ENCODE data around the gene INO80D. TPM values are rescaled to one million over a fixed set of nuclear protein-coding genes. Genes with fewer than 3 reads are reported as not detected.
"Not testable (repeated sequence)": the region's sequence is repeated elsewhere in the genome, so short reads cannot be mapped to it uniquely, and the experiment has no call there.

INO80D gene
- total RNA-seq, 2 experiments from 2014 or later, result 15.6 to 16.4 TPM

GRCh38 chr2:205986334-205986733, 99.6 kb downstream of the INO80D start:
- H3K4me3 Mint-ChIP-seq, H3K4me1 Mint-ChIP-seq, H3K27ac Mint-ChIP-seq, H3K9me3 Mint-ChIP-seq, H3K36me3 Mint-ChIP-seq, DNase-seq, H3K27me3 Mint-ChIP-seq: not testable (repeated sequence)

- DNase-seq, result no peak
- Mint-ChIP-seq H3K27ac (no peak overlapping the region), H3K4me3 (no peak overlapping the region)
These were observed 101.6 kb downstream of the INO80D start for GRCh38 chr2:205984381-205984780.

GRCh38 chr2:205982776-205983327, 103.1 kb downstream of the INO80D start:
- Mint-ChIP-seq H3K4me1 (peaks cover 2% of the 10 kb centered on the region), H3K27ac (no peak overlapping the region), H3K4me3 (no peak overlapping the region), H3K9me3 (no peaks in the 10 kb centered on the region), H3K36me3 (no peaks in the 10 kb centered on the region), H3K27me3 (no peaks in the 10 kb centered on the region)
- no peak for DNase-seq

More at GRCh38 chr2:205984381-205984780, 101.6 kb downstream of the INO80D start:
- Mint-ChIP-seq H3K9me3 (no peaks in the 10 kb centered on the region), H3K4me1 (peaks cover 2% of the 10 kb centered on the region), H3K27me3 (no peaks in the 10 kb centered on the region), H3K36me3 (no peaks in the 10 kb centered on the region)

- not testable (repeated sequence) for H3K9me3 Mint-ChIP-seq, H3K27me3 Mint-ChIP-seq, H3K4me1 Mint-ChIP-seq, H3K4me3 Mint-ChIP-seq, H3K36me3 Mint-ChIP-seq, DNase-seq, H3K27ac Mint-ChIP-seq
These were observed 107.2 kb downstream of the INO80D start for GRCh38 chr2:205978728-205979127.

GRCh38 chr2:205977699-205978098, 108.3 kb downstream of the INO80D start:
- not testable (repeated sequence) for H3K27ac Mint-ChIP-seq, H3K4me1 Mint-ChIP-seq, H3K27me3 Mint-ChIP-seq, H3K36me3 Mint-ChIP-seq, H3K9me3 Mint-ChIP-seq, H3K4me3 Mint-ChIP-seq, DNase-seq

GRCh38 chr2:205976934-205977659, 108.9 kb downstream of the INO80D start:
- not testable (repeated sequence) for DNase-seq, H3K4me3 Mint-ChIP-seq, H3K4me1 Mint-ChIP-seq

GRCh38 chr2:205976120-205976814, 109.7 kb downstream of the INO80D start:
- H3K4me1 Mint-ChIP-seq, result no peaks in the 10 kb centered on the region
- H3K4me3 Mint-ChIP-seq, result no peak overlapping the region
- no peak for DNase-seq
- H3K27me3 Mint-ChIP-seq, result peaks cover 6% of the 10 kb centered on the region
- H3K9me3 Mint-ChIP-seq, result no peaks in the 10 kb centered on the region
- no peaks in the 10 kb centered on the region for H3K36me3 Mint-ChIP-seq
- H3K27ac Mint-ChIP-seq, result no peak overlapping the region

More at GRCh38 chr2:205976934-205977659, 108.9 kb downstream of the INO80D start:
- not testable (repeated sequence) for H3K36me3 Mint-ChIP-seq, H3K27me3 Mint-ChIP-seq, H3K27ac Mint-ChIP-seq, H3K9me3 Mint-ChIP-seq

GRCh38 chr2:205975082-205975949, 110.7 kb downstream of the INO80D start:
- no peaks in the 10 kb centered on the region for H3K36me3 Mint-ChIP-seq
- no peak overlapping the region for H3K4me3 Mint-ChIP-seq
- no peaks in the 10 kb centered on the region for H3K4me1 Mint-ChIP-seq
- DNase-seq, result no peak
- peaks cover 6% of the 10 kb centered on the region for H3K27me3 Mint-ChIP-seq
- H3K27ac Mint-ChIP-seq, result no peak overlapping the region
- no peaks in the 10 kb centered on the region for H3K9me3 Mint-ChIP-seq

- Mint-ChIP-seq H3K27ac (no peak overlapping the region), H3K27me3 (peaks cover 6% of the 10 kb centered on the region), H3K4me3 (no peak overlapping the region), H3K4me1 (no peaks in the 10 kb centered on the region), H3K9me3 (no peaks in the 10 kb centered on the region), H3K36me3 (no peaks in the 10 kb centered on the region)
- DNase-seq, result no peak
These were observed 113.9 kb downstream of the INO80D start for GRCh38 chr2:205972113-205972512.

GRCh38 chr2:205970348-205970747, 115.6 kb downstream of the INO80D start:
- Mint-ChIP-seq H3K9me3 (no peaks in the 10 kb centered on the region), H3K36me3 (no peaks in the 10 kb centered on the region), H3K27ac (no peak overlapping the region), H3K27me3 (peaks cover 6% of the 10 kb centered on the region), H3K4me3 (no peak overlapping the region), H3K4me1 (no peaks in the 10 kb centered on the region)
- no peak for DNase-seq

GRCh38 chr2:205969584-205969983, 116.4 kb downstream of the INO80D start:
- Mint-ChIP-seq H3K4me1 (no peaks in the 10 kb centered on the region), H3K27me3 (peaks cover 6% of the 10 kb centered on the region), H3K4me3 (no peak overlapping the region), H3K27ac (no peak overlapping the region), H3K9me3 (no peaks in the 10 kb centered on the region), H3K36me3 (no peaks in the 10 kb centered on the region)
- no peak for DNase-seq

- H3K36me3 Mint-ChIP-seq, result no peaks in the 10 kb centered on the region
- peaks cover 6% of the 10 kb centered on the region for H3K27me3 Mint-ChIP-seq
- DNase-seq, result no peak
- no peaks in the 10 kb centered on the region for H3K4me1 Mint-ChIP-seq
- no peak overlapping the region for H3K4me3 Mint-ChIP-seq
- H3K9me3 Mint-ChIP-seq, result no peaks in the 10 kb centered on the region
- no peak overlapping the region for H3K27ac Mint-ChIP-seq
These were observed 118.4 kb downstream of the INO80D start for GRCh38 chr2:205967391-205968075.

- H3K4me1 Mint-ChIP-seq, result no peaks in the 10 kb centered on the region
- no peaks in the 10 kb centered on the region for H3K27me3 Mint-ChIP-seq
- no peak overlapping the region for H3K27ac Mint-ChIP-seq
- H3K9me3 Mint-ChIP-seq, result no peaks in the 10 kb centered on the region
- no peak overlapping the region for H3K4me3 Mint-ChIP-seq
- no peak for DNase-seq
- no peaks in the 10 kb centered on the region for H3K36me3 Mint-ChIP-seq
These were observed 120.3 kb downstream of the INO80D start for GRCh38 chr2:205965707-205966106.

GRCh38 chr2:205964111-205964761, 121.7 kb downstream of the INO80D start:
- no peaks in the 10 kb centered on the region for H3K9me3 Mint-ChIP-seq
- H3K27ac Mint-ChIP-seq, result no peak overlapping the region
- H3K36me3 Mint-ChIP-seq, result no peaks in the 10 kb centered on the region
- no peak for DNase-seq
- H3K4me1 Mint-ChIP-seq, result no peaks in the 10 kb centered on the region
- H3K4me3 Mint-ChIP-seq, result no peak overlapping the region
- no peaks in the 10 kb centered on the region for H3K27me3 Mint-ChIP-seq
